Measurements from ENCODE around the gene MST1R.
A peak's percentile ranks its signal among the peaks of the same experiment; 100 is the strongest.
"Not testable (repeated sequence)": the region's sequence is repeated elsewhere in the genome, so short reads cannot be mapped to it uniquely, and the experiment has no call there.

The MST1R gene

GRCh38 chr3:49906073-49906743, 2.5 kb upstream of the MST1R start:
- Histone ChIP-seq H3K36me3 (ENCODE audit: control insufficient read depth, insufficient read depth, low read length) (no peaks in the 10 kb centered on the region), H3K4me3 (ENCODE audit: low read length) (peak overlapping the region; percentile 52), H3K27ac (ENCODE audit: low read depth, low read length) (no peak overlapping the region), H3K27me3 (ENCODE audit: control insufficient read depth, insufficient read depth, low read length) (no peaks in the 10 kb centered on the region), H3K4me1 (ENCODE audit: control insufficient read depth, insufficient read depth, low read length) (peaks cover 9% of the 10 kb centered on the region), H3K9ac (ENCODE audit: low read length) (no peak overlapping the region)

GRCh38 chr3:49904448-49904847, 775 bp upstream of the MST1R start:
- not testable (repeated sequence) for H3K9ac ChIP-seq (ENCODE audit: low read length); H3K36me3 ChIP-seq (ENCODE audit: control insufficient read depth, insufficient read depth, low read length); H3K4me3 ChIP-seq (ENCODE audit: low read length); H3K27me3 ChIP-seq (ENCODE audit: control insufficient read depth, insufficient read depth, low read length); H3K4me1 ChIP-seq (ENCODE audit: control insufficient read depth, insufficient read depth, low read length); H3K27ac ChIP-seq (ENCODE audit: low read depth, low read length)

- no peaks in the 10 kb centered on the region for H3K36me3 ChIP-seq (ENCODE audit: control insufficient read depth, insufficient read depth, low read length)
- H3K4me1 ChIP-seq (ENCODE audit: control insufficient read depth, insufficient read depth, low read length): peaks cover 9% of the 10 kb centered on the region
- no peaks in the 10 kb centered on the region for H3K27me3 ChIP-seq (ENCODE audit: control insufficient read depth, insufficient read depth, low read length)
- no peak overlapping the region for H3K9ac ChIP-seq (ENCODE audit: low read length)
- peak overlapping the region; percentile 63 for H3K4me3 ChIP-seq (ENCODE audit: low read length)
- H3K27ac ChIP-seq (ENCODE audit: low read depth, low read length): no peak overlapping the region
Observed at GRCh38 chr3:49902511-49903345, 945 bp downstream of the MST1R start.

GRCh38 chr3:49901366-49902339, 2.0 kb downstream of the MST1R start:
- H3K27ac ChIP-seq (ENCODE audit: low read depth, low read length): no peak overlapping the region
- no peaks in the 10 kb centered on the region for H3K27me3 ChIP-seq (ENCODE audit: control insufficient read depth, insufficient read depth, low read length)
- H3K9ac ChIP-seq (ENCODE audit: low read length): no peak overlapping the region
- peaks cover 5% of the 10 kb centered on the region for H3K36me3 ChIP-seq (ENCODE audit: control insufficient read depth, insufficient read depth, low read length)
- peaks cover 9% of the 10 kb centered on the region for H3K4me1 ChIP-seq (ENCODE audit: control insufficient read depth, insufficient read depth, low read length)
- H3K4me3 ChIP-seq (ENCODE audit: low read length): peak overlapping the region; percentile 30

- H3K4me3 ChIP-seq (ENCODE audit: low read length): peak overlapping the region; percentile 16
Observed at GRCh38 chr3:49900491-49901153, 3.1 kb downstream of the MST1R start.

GRCh38 chr3:49899815-49900214, 3.9 kb downstream of the MST1R start:
- Histone ChIP-seq H3K4me3 (ENCODE audit: low read length) (peak overlapping the region; percentile 10), H3K36me3 (ENCODE audit: control insufficient read depth, insufficient read depth, low read length) (peaks cover 9% of the 10 kb centered on the region), H3K27ac (ENCODE audit: low read depth, low read length) (no peak overlapping the region), H3K27me3 (ENCODE audit: control insufficient read depth, insufficient read depth, low read length) (no peaks in the 10 kb centered on the region), H3K4me1 (ENCODE audit: control insufficient read depth, insufficient read depth, low read length) (no peaks in the 10 kb centered on the region), H3K9ac (ENCODE audit: low read length) (no peak overlapping the region)

More at GRCh38 chr3:49900491-49901153, 3.1 kb downstream of the MST1R start:
- Histone ChIP-seq H3K36me3 (ENCODE audit: control insufficient read depth, insufficient read depth, low read length) (peaks cover 6% of the 10 kb centered on the region), H3K27ac (ENCODE audit: low read depth, low read length) (no peak overlapping the region), H3K4me1 (ENCODE audit: control insufficient read depth, insufficient read depth, low read length) (peaks cover under 1% of the 10 kb centered on the region), H3K27me3 (ENCODE audit: control insufficient read depth, insufficient read depth, low read length) (no peaks in the 10 kb centered on the region), H3K9ac (ENCODE audit: low read length) (no peak overlapping the region)

- no peak overlapping the region for H3K27ac ChIP-seq (ENCODE audit: low read depth, low read length)
- H3K9ac ChIP-seq (ENCODE audit: low read length): no peak overlapping the region
- no peaks in the 10 kb centered on the region for H3K4me1 ChIP-seq (ENCODE audit: control insufficient read depth, insufficient read depth, low read length)
- H3K4me3 ChIP-seq (ENCODE audit: low read length): no peak overlapping the region
- peaks cover 9% of the 10 kb centered on the region for H3K36me3 ChIP-seq (ENCODE audit: control insufficient read depth, insufficient read depth, low read length)
- H3K27me3 ChIP-seq (ENCODE audit: control insufficient read depth, insufficient read depth, low read length): no peaks in the 10 kb centered on the region
Observed at GRCh38 chr3:49898991-49899390, 4.7 kb downstream of the MST1R start.

- no peaks in the 10 kb centered on the region for H3K4me1 ChIP-seq (ENCODE audit: control insufficient read depth, insufficient read depth, low read length)
- H3K27ac ChIP-seq (ENCODE audit: low read depth, low read length): no peak overlapping the region
- no peaks in the 10 kb centered on the region for H3K27me3 ChIP-seq (ENCODE audit: control insufficient read depth, insufficient read depth, low read length)
- H3K4me3 ChIP-seq (ENCODE audit: low read length): no peak overlapping the region
- H3K9ac ChIP-seq (ENCODE audit: low read length): no peak overlapping the region
- H3K36me3 ChIP-seq (ENCODE audit: control insufficient read depth, insufficient read depth, low read length): peaks cover 9% of the 10 kb centered on the region
Observed at GRCh38 chr3:49896345-49896744, 7.3 kb downstream of the MST1R start.

GRCh38 chr3:49895791-49896190, 7.9 kb downstream of the MST1R start:
- Histone ChIP-seq H3K27me3 (ENCODE audit: control insufficient read depth, insufficient read depth, low read length) (no peaks in the 10 kb centered on the region), H3K27ac (ENCODE audit: low read depth, low read length) (no peak overlapping the region), H3K4me3 (ENCODE audit: low read length) (no peak overlapping the region), H3K9ac (ENCODE audit: low read length) (no peak overlapping the region), H3K4me1 (ENCODE audit: control insufficient read depth, insufficient read depth, low read length) (no peaks in the 10 kb centered on the region), H3K36me3 (ENCODE audit: control insufficient read depth, insufficient read depth, low read length) (peaks cover 12% of the 10 kb centered on the region)

- Histone ChIP-seq H3K4me3 (ENCODE audit: low read length) (no peak overlapping the region), H3K9ac (ENCODE audit: low read length) (no peak overlapping the region), H3K27ac (ENCODE audit: low read depth, low read length) (no peak overlapping the region), H3K27me3 (ENCODE audit: control insufficient read depth, insufficient read depth, low read length) (no peaks in the 10 kb centered on the region), H3K36me3 (ENCODE audit: control insufficient read depth, insufficient read depth, low read length) (peaks cover 2% of the 10 kb centered on the region), H3K4me1 (ENCODE audit: control insufficient read depth, insufficient read depth, low read length) (no peaks in the 10 kb centered on the region)
Observed at GRCh38 chr3:49889296-49889695, 14.4 kb downstream of the MST1R start.

- no peak overlapping the region for H3K27ac ChIP-seq (ENCODE audit: low read depth, low read length)
- no peak overlapping the region for H3K4me3 ChIP-seq (ENCODE audit: low read length)
- H3K9ac ChIP-seq (ENCODE audit: low read length): no peak overlapping the region
- no peaks in the 10 kb centered on the region for H3K27me3 ChIP-seq (ENCODE audit: control insufficient read depth, insufficient read depth, low read length)
- peaks cover 2% of the 10 kb centered on the region for H3K36me3 ChIP-seq (ENCODE audit: control insufficient read depth, insufficient read depth, low read length)
- no peaks in the 10 kb centered on the region for H3K4me1 ChIP-seq (ENCODE audit: control insufficient read depth, insufficient read depth, low read length)
Observed at GRCh38 chr3:49886922-49887265, 16.8 kb downstream of the MST1R start.

GRCh38 chr3:49883998-49884397, 19.7 kb downstream of the MST1R start:
- Histone ChIP-seq H3K36me3 (ENCODE audit: control insufficient read depth, insufficient read depth, low read length) (no peaks in the 10 kb centered on the region), H3K9ac (ENCODE audit: low read length) (no peak overlapping the region), H3K27me3 (ENCODE audit: control insufficient read depth, insufficient read depth, low read length) (no peaks in the 10 kb centered on the region), H3K27ac (ENCODE audit: low read depth, low read length) (no peak overlapping the region), H3K4me3 (ENCODE audit: low read length) (no peak overlapping the region), H3K4me1 (ENCODE audit: control insufficient read depth, insufficient read depth, low read length) (no peaks in the 10 kb centered on the region)

Measured in rectal smooth muscle tissue (tissue), 1 donor.